H1 (cell line): ENCODE measurements around the gene LAPTM4A. TPM values are rescaled to one million over a fixed set of nuclear protein-coding genes. Genes with fewer than 3 reads are reported as not detected.
A peak's percentile ranks its signal among the peaks of the same experiment; 100 is the strongest.

Experiments used
- CTCF ChIA-PET: fragments of 300-600 bp; sonication (Branson Sonifier 250); formaldehyde crosslinking; loops from one replicate; lab custom pipeline; 2021; ENCODE audit not compliant: partially characterized antibody; lab: Charles Lee
- POLR2A ChIA-PET: fragments of 300-600 bp; sonication (Branson Sonifier 250); formaldehyde crosslinking; loops from one replicate; lab custom pipeline; 2021; ENCODE audit warnings: inconsistent platforms; ENCODE audit not compliant: partially characterized antibody; lab: Charles Lee
- DNase-seq, 2 experiments: peaks; one replicate each; pipeline versions ENCODE4 v3.0.0 to v3.0.0-alpha.2; 2010 to 2022; ENCODE audit warnings: low spot score in 2 of 2, low read depth in 1 of 2, mixed read lengths in 1 of 2
- FAIRE-seq: peaks from 2 replicates; lab custom pipeline; 2011; peaks lifted over from hg19 to GRCh38; lab: Jason Lieb, UNC
- H2AFZ ChIP-seq: 2 replicates; pipeline ENCODE4 v1.8.1; 2012; ENCODE audit warnings: low read length, inconsistent platforms
- H2AK5ac ChIP-seq: 2 replicates; pipeline ENCODE4 v1.6.1; 2013; ENCODE audit warnings: low read depth, low read length
- H2BK120ac ChIP-seq: replicated peaks from 2 replicates; pipeline ENCODE3; 2013; ENCODE audit warnings: low read depth, low read length, inconsistent platforms
- H2BK12ac ChIP-seq: 2 replicates; pipeline ENCODE4 v1.6.1; 2013; ENCODE audit warnings: low read depth, low read length
- H2BK15ac ChIP-seq: 2 replicates; pipeline ENCODE4 v1.6.1; 2013; ENCODE audit warnings: low read length
- H2BK20ac ChIP-seq: 2 replicates; pipeline ENCODE4 v1.6.1; 2013; ENCODE audit warnings: low read length
- H2BK5ac ChIP-seq: 2 replicates; pipeline ENCODE4 v1.6.1; 2013; ENCODE audit warnings: low read depth, low read length
- H3K14ac ChIP-seq: 2 replicates; pipeline ENCODE4 v1.6.1; 2013; ENCODE audit warnings: inconsistent platforms; ENCODE audit not compliant: insufficient read length
- H3K18ac ChIP-seq: 2 replicates; pipeline ENCODE4 v1.6.1; 2013; ENCODE audit warnings: low read length; ENCODE audit errors: extremely low read depth
- H3K23ac ChIP-seq: 2 replicates; pipeline ENCODE4 v1.6.1; 2013; ENCODE audit warnings: inconsistent platforms; ENCODE audit not compliant: insufficient read length
- H3K23me2 ChIP-seq: 2 replicates; pipeline ENCODE4 v1.6.1; 2013; ENCODE audit warnings: low read depth, low read length
- H3K27ac ChIP-seq: 2 replicates; pipeline ENCODE4 v1.6.1; 2011; ENCODE audit warnings: low read depth, low read length, inconsistent platforms
- H3K27me3 ChIP-seq, 4 experiments: replicated peaks in 1 of 4; 1 replicate in 1 of 4; 2 replicates in 3 of 4; pipeline versions ENCODE4 v1.6.1 to v1.8.1; 2011 to 2013; ENCODE audit warnings: low read length in 3 of 4, mild to moderate bottlenecking in 3 of 4, inconsistent platforms in 2 of 4, mixed read lengths in 2 of 4, moderate library complexity in 1 of 4; ENCODE audit not compliant: control insufficient read depth in 3 of 4, insufficient read depth in 3 of 4; ENCODE audit errors: extremely low read depth in 1 of 4
- H3K36me3 ChIP-seq, 4 experiments: 2 replicates each; pipeline versions ENCODE4 v1.6.1 to v1.8.1; 2011 to 2013; ENCODE audit warnings: mild to moderate bottlenecking in 4 of 4, low read length in 3 of 4, moderate library complexity in 2 of 4, control low read depth in 1 of 4, inconsistent platforms in 1 of 4; ENCODE audit not compliant: insufficient read depth in 4 of 4, control insufficient read depth in 2 of 4
- H3K4ac ChIP-seq: replicated peaks from 2 replicates; pipeline ENCODE3; 2013; ENCODE audit warnings: low read length, low read depth, mixed read lengths, inconsistent platforms; ENCODE audit not compliant: insufficient read length
- H3K4me1 ChIP-seq, 4 experiments: replicated peaks in 1 of 4; 1 replicate in 1 of 4; 2 replicates in 3 of 4; pipeline versions ENCODE4 v1.6.1 to v1.8.1; 2011 to 2013; ENCODE audit warnings: low read length in 3 of 4, inconsistent platforms in 2 of 4, mixed read lengths in 1 of 4; ENCODE audit not compliant: insufficient read depth in 4 of 4, control insufficient read depth in 3 of 4
- H3K4me2 ChIP-seq, 2 experiments: 2 replicates each; pipeline versions ENCODE4 v1.6.1 to v1.8.1; 2011 to 2013; ENCODE audit warnings: low read depth in 2 of 2, low read length in 2 of 2, control low read depth in 1 of 2, inconsistent platforms in 1 of 2, mild to moderate bottlenecking in 1 of 2; ENCODE audit not compliant: insufficient read depth in 1 of 2
- H3K4me3 ChIP-seq, 4 experiments: fragments of 200-600, 300-600 bp in 1 of 4; sonication (generic), shearing (Covaris generic), sonication (Bioruptor Twin) in 1 of 4; 2 replicates each; pipeline versions ENCODE4 v1.5.1 to v1.8.1; 2011 to 2016; ENCODE audit warnings: low read length in 4 of 4, low read depth in 3 of 4, control low read depth in 2 of 4, inconsistent platforms in 2 of 4, mild to moderate bottlenecking in 2 of 4, mixed read lengths in 1 of 4, moderate library complexity in 1 of 4; ENCODE audit not compliant: insufficient read depth in 2 of 4; ENCODE audit errors: extremely low read depth in 1 of 4
- H3K56ac ChIP-seq: replicated peaks from 2 replicates; pipeline ENCODE3; 2013; ENCODE audit warnings: low read depth, mild to moderate bottlenecking, mixed read lengths, low read length, inconsistent platforms; ENCODE audit not compliant: insufficient read length
- H3K79me1 ChIP-seq: 2 replicates; pipeline ENCODE4 v1.6.1; 2013; ENCODE audit warnings: low read depth, low read length, control low read depth
- H3K79me2 ChIP-seq, 2 experiments: 2 replicates each; pipeline versions ENCODE4 v1.6.1 to v1.8.1; 2012 to 2013; ENCODE audit warnings: low read length in 2 of 2, mild to moderate bottlenecking in 2 of 2, inconsistent platforms in 1 of 2; ENCODE audit not compliant: insufficient read depth in 2 of 2, control insufficient read depth in 1 of 2
- H3K9ac ChIP-seq, 4 experiments: replicated peaks in 1 of 4; 1 replicate in 1 of 4; 2 replicates in 3 of 4; pipeline versions ENCODE4 v1.6.1 to v1.8.1; 2011 to 2013; ENCODE audit warnings: low read depth in 3 of 4, low read length in 3 of 4, control low read depth in 2 of 4, mild to moderate bottlenecking in 2 of 4, moderate library complexity in 2 of 4, inconsistent platforms in 1 of 4; ENCODE audit errors: extremely low read depth in 1 of 4
- H3K9me3 ChIP-seq, 2 experiments: 2 replicates each; pipeline versions ENCODE4 v1.6.1 to v1.8.1; 2012 to 2013; ENCODE audit warnings: mild to moderate bottlenecking in 2 of 2, moderate library complexity in 2 of 2, control low read depth in 1 of 2, inconsistent platforms in 1 of 2, low read depth in 1 of 2, low read length in 1 of 2, mixed read lengths in 1 of 2; ENCODE audit not compliant: insufficient read depth in 2 of 2
- H4K20me1 ChIP-seq, 2 experiments: replicated peaks in 1 of 2; 2 replicates each; pipeline versions ENCODE3 to v1.8.1; 2011 to 2013; ENCODE audit warnings: inconsistent platforms in 2 of 2, low read length in 2 of 2, mild to moderate bottlenecking in 1 of 2; ENCODE audit not compliant: insufficient read depth in 2 of 2, control insufficient read depth in 1 of 2
- H4K5ac ChIP-seq: 2 replicates; pipeline ENCODE4 v1.6.1; 2013; ENCODE audit warnings: low read length, low read depth, mixed read lengths, inconsistent platforms; ENCODE audit not compliant: insufficient read length
- H4K8ac ChIP-seq: 2 replicates; pipeline ENCODE4 v1.8.0; 2013; ENCODE audit warnings: mild to moderate bottlenecking, moderate library complexity, low read length, inconsistent platforms; ENCODE audit not compliant: insufficient read depth; ENCODE audit errors: extremely low read depth
- H4K91ac ChIP-seq: replicated peaks from 2 replicates; pipeline ENCODE3; 2013; ENCODE audit warnings: low read length, mixed read lengths, inconsistent platforms; ENCODE audit not compliant: insufficient read length
- SIX5 ChIP-seq: IDR thresholded peaks from 2 replicates; pipeline ENCODE4 v1.6.1; 2011; ENCODE audit warnings: mild to moderate bottlenecking, low read depth, low read length
- WGBS, 2 experiments: shearing (Covaris generic) in 1 of 2; methylation state at CpG; one replicate each; pipeline versions ENCODE4 v1.1.6 to v1.1.7; 2013 to 2015; ENCODE audit warnings: low lambda C conversion rate in 2 of 2, mixed read lengths in 2 of 2, inconsistent platforms in 1 of 2, low coverage in 1 of 2, missing lambda C conversion rate in 1 of 2; ENCODE audit not compliant: insufficient replicate concordance in 2 of 2, insufficient coverage in 1 of 2, insufficient read length in 1 of 2; ENCODE audit errors: extremely low coverage in 1 of 2, missing lambda C conversion rate in 1 of 2; 5-methylcytosine and 5-hydroxymethylcytosine counted together
- polyA plus RNA-seq, 7 experiments: library from polyadenylated mRNA; depleted of rRNA in 3 of 7; stranded (reverse) in 5 of 7; unstranded in 2 of 7; fragments of >200 nt in 5 of 7; fragments of 200-250 nt in 2 of 7; gene quantifications; 1 replicate in 5 of 7; 2 replicates in 1 of 7; 4 replicates in 1 of 7; pipeline versions ENCODE4 v1.2.1 to v1.2.3, GENCODE V29; 2011 to 2013; ENCODE audit warnings: missing spikeins in 2 of 7, mixed read lengths in 2 of 7
- total RNA-seq: library from RNA; stranded (reverse); fragmentation: NEBNext Ultra II Directional; extraction: Animal tissue kit (Norgen Biotek cat#: 25700); gene quantifications from 2 replicates; pipeline ENCODE4 v1.2.1, GENCODE V29; 2021

The LAPTM4A gene
- total and polyA plus RNA-seq, 2 of the 8 experiments (the other 6 are each of a cell fraction or from before 2014, with no cell fraction given): 193 to 419 TPM

- no peak overlapping the region for H2AFZ ChIP-seq
- no peak overlapping the region for H2BK15ac ChIP-seq
- no peak overlapping the region for H4K5ac ChIP-seq
- H3K4me3 ChIP-seq: no peak overlapping the region
- no peak overlapping the region for H3K4me2 ChIP-seq
- H3K56ac ChIP-seq: no peak overlapping the region
- H4K91ac ChIP-seq: no peak overlapping the region
- no peaks in the 10 kb centered on the region for H3K23me2 ChIP-seq
- no peak for TF ChIP-seq SIX5
- H3K4me1 ChIP-seq: peaks cover 3 to 10% (median 5%) of the 10 kb centered on the region in 4 experiments; a peak in 6 of 7 replicates
- no peak overlapping the region for H4K8ac ChIP-seq
- no peak for DNase-seq
- no peak overlapping the region for H3K9ac ChIP-seq
- POLR2A ChIA-PET: no interaction called here
- no peak overlapping the region for H3K27ac ChIP-seq
- no peaks in the 10 kb centered on the region; a peak in 1 of 7 replicates for H3K27me3 ChIP-seq
- H3K36me3 ChIP-seq: no peaks in the 10 kb centered on the region
- H2BK120ac ChIP-seq: no peak overlapping the region
- H2BK12ac ChIP-seq: no peak overlapping the region
- no peak overlapping the region for H3K18ac ChIP-seq
- no peak overlapping the region for H3K4ac ChIP-seq
- H2BK20ac ChIP-seq: 0 out of 2 replicates have a peak overlapping the region, but pooled peaks have one; percentile 4
- H2AK5ac ChIP-seq: no peak overlapping the region
- no peaks in the 10 kb centered on the region for H3K9me3 ChIP-seq
- CTCF ChIA-PET: interaction anchor here (0.7 to 7.7 kb wide), 3 partner anchors 40 to 80 kb away, joined by 3 to 125 read pairs (median 4); partner anchors contain the start of gene MATN3
- H3K79me2 ChIP-seq: no peaks in the 10 kb centered on the region
- H2BK5ac ChIP-seq: no peak overlapping the region
- no peak for FAIRE-seq
- no peaks in the 10 kb centered on the region for H4K20me1 ChIP-seq
- no peak overlapping the region for H3K23ac ChIP-seq
- WGBS, 2 experiments: 87% methylated on average over 5 of the region's 5 CpGs; no CpG with 5 or more reads in 1 of the 2 experiments
- H3K14ac ChIP-seq: no peak overlapping the region
- no peaks in the 10 kb centered on the region; the same call in 1 of the 2 replicates for H3K79me1 ChIP-seq
These were observed 41.4 kb upstream of the LAPTM4A start for GRCh38 chr2:20092901-20093235.
